ENCODE results near the gene ARHGAP5. TPM values are rescaled to one million over a fixed set of nuclear protein-coding genes. Genes with fewer than 3 reads are reported as not detected.

ARHGAP5 gene, protein sequence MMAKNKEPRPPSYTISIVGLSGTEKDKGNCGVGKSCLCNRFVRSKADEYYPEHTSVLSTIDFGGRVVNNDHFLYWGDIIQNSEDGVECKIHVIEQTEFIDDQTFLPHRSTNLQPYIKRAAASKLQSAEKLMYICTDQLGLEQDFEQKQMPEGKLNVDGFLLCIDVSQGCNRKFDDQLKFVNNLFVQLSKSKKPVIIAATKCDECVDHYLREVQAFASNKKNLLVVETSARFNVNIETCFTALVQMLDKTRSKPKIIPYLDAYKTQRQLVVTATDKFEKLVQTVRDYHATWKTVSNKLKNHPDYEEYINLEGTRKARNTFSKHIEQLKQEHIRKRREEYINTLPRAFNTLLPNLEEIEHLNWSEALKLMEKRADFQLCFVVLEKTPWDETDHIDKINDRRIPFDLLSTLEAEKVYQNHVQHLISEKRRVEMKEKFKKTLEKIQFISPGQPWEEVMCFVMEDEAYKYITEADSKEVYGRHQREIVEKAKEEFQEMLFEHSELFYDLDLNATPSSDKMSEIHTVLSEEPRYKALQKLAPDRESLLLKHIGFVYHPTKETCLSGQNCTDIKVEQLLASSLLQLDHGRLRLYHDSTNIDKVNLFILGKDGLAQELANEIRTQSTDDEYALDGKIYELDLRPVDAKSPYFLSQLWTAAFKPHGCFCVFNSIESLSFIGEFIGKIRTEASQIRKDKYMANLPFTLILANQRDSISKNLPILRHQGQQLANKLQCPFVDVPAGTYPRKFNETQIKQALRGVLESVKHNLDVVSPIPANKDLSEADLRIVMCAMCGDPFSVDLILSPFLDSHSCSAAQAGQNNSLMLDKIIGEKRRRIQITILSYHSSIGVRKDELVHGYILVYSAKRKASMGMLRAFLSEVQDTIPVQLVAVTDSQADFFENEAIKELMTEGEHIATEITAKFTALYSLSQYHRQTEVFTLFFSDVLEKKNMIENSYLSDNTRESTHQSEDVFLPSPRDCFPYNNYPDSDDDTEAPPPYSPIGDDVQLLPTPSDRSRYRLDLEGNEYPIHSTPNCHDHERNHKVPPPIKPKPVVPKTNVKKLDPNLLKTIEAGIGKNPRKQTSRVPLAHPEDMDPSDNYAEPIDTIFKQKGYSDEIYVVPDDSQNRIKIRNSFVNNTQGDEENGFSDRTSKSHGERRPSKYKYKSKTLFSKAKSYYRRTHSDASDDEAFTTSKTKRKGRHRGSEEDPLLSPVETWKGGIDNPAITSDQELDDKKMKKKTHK (N-terminal part only)
- 34.9 and 38.5 TPM in 2 replicates for total RNA-seq

DNA sequence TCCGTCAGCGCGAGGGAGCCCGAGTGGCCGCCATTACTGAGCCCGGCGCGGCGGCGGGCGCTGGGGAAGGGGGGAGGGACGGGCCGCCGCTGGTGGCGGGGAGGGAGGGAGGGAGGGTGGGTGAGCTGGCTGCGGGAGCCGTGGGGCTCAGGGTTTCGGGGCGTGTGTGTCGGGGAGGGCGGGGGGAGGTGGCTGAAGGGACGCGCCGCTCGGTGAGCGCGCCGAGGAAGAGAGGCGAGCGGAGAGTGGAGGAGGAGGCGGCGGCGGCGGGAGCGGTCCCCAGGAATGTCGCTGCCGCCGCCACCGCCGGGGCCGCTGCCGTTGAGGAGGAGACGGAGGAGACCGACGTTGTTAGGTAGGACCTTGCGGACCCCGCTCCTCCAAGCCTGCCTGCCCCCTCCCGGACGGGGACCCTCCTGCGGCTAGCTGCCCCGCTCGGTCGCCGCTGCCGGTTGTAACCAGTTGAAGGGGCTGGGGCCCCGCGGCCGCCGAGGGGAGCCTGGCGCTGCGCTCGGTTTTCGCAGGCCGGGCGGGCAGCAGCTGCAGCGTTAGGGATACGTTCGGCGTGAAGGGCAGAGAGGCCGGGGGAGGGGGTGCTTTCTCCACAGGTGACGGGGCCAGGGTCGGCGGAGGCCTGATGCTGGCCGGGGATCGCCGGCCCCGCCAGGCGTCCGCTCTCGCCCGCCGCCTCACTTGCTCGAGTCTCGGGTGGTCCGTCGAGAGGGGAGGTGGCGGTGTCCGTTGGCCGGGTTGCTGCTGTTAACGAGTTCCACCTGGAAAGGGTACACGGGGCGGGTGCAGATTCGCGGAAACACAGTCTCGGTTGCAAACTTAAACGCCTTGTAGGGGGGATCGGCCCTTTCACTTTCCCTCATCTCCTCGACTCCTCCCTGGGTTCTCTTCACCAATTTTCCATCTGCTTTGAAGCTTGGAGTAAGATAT lies at the start of gene ARHGAP5:
ARHGAP5 (plus strand) TSS at position 224 of the 942 bp plus-strand sequence. CDS start 13,366 bp downstream, outside the sequence.

DNA sequence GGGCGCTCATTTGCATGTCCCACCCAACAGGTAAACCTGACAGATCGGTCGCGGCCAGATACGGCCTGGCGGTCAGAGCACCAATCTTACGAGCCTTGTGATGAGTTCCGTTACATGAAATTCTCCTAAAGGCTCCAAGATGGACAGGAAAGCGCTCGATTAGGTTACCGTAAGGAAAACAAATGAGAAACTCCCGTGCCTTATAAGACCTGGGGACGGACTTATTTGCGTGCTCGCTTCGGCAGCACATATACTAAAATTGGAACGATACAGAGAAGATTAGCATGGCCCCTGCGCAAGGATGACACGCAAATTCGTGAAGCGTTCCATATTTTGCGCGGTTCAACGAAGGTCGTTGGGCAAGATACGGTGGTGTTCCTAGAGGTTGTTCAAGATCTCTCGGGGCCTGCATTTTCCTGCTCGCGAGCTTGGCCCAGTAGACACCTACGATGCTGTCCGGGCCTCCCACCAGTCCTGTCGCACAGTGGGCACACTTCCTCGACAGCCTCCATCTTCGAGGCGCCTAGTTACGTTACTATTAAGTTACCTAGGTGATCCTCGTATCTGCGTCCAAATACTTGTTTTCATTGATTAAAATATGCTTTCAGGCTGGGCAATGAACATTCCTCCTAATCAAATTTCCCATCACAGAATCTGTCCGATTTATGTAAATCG lies 124.8 kb downstream of the ARHGAP5 start, which contains the start of gene RNU6-7:
RNU6-7 (plus strand) TSS at position 230 of the 675 bp plus-strand sequence.

DNA sequence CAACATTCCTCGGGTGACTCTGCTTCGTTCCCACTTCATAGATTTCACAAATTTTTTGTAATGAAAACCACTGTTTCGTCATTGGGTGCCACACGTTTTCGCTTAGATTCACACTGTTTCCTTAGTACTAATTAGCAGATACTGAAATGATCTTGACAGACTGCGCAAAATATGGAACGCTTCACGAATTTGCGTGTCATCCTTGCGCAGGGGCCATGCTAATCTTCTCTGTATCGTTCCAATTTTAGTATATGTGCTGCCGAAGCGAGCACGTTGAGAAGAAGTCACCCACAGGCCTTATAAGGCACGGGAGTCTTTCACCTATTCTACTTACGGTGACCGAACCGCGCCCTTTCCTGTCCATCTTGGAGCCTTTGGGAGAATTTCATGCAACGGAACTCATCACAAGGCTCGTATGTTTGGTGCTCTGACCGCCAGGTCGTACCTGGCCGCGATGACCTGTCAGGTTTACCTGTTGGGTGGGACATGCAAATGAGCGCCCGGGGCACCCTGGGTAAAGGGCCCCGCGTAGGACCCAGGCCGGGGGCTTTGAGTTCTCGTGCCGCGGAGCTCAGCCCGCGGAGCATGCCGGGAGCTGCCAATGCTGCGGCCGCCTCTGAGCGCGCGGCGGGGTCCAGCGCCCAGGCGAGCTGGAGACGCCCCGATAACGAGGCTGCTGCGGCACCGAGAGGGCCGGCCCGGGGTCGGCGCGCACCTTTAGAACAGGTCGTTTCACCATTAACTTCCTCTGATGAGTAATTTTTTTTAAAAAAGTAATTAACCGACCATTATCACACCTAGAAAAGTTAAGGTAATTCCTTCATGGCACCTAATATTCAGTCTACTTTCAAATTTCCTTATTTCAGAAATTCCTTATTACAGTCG lies 126.1 kb downstream of the ARHGAP5 start, which contains the start of gene RNU6-8:
RNU6-8 (minus strand) TSS at position 272 of the 885 bp plus-strand sequence.

Other genes starting within 250 kb of the ARHGAP5 start
- not detected in 2 replicates for gene RNU6-7, start 124.7 kb downstream of the ARHGAP5 start, total RNA-seq
- not detected in 2 replicates for gene RNU6-8, start 126.0 kb downstream of the ARHGAP5 start, total RNA-seq